ENCODE measurements around the gene CNR2. TPM values are rescaled to one million over a fixed set of nuclear protein-coding genes. Genes with fewer than 3 reads are reported as not detected.

The CNR2 gene
- total RNA-seq, 2 experiments from 2014 or later: 0.25 TPM

GRCh38 chr1:23823767-23824166 is 89.4 kb downstream of the CNR2 start:
- no peak for TF ChIP-seq CTCF (IDR thresholded peaks at IDR 0.05)
- DNase-seq: no peak
- ChIA-PET CTCF (interaction anchor here (1.7 to 5.5 kb wide), 4 partner anchors 13 to 93 kb away, joined by 3 to 73 read pairs (median 6); no protein-coding TSS in a partner anchor), POLR2A (interaction anchor here (1.1 to 2.8 kb wide), 8 partner anchors 8 to 135 kb away, joined by 3 to 13 read pairs (median 6); partner anchors contain the start of genes GALE and PITHD1)
- Mint-ChIP-seq H3K4me3 (peak overlapping the region; percentile 97), H3K9me3 (no peaks in the 10 kb centered on the region), H3K36me3 (ENCODE audit: low read depth) (peaks cover 13% of the 10 kb centered on the region), H3K4me1 (ENCODE audit: low read depth) (peaks cover 19% of the 10 kb centered on the region), H3K27me3 (no peaks in the 10 kb centered on the region), H3K27ac (peak overlapping the region; percentile 96)
- intact Hi-C loops (cut with micrococcal nuclease): no loop called here
- ATAC-seq: no peak

Small RNAs within 50 kb of the gene (microRNA-seq; reads per million reads assigned to microRNA genes)
- gene MIR378F (ENCODE audit: borderline microRNAs expressed, borderline replicate concordance): not detected

Other genes starting within 250 kb of the CNR2 start
- gene RPL11, start 221.6 kb downstream of the CNR2 start, total RNA-seq: 1,000 to 10,000 TPM; 1,493 to 1,569 TPM
- 10 to 100 TPM; 29.7 to 29.9 TPM for gene ELOA, start 169.9 kb downstream of the CNR2 start, total RNA-seq
- gene PITHD1, start 134.9 kb downstream of the CNR2 start, total RNA-seq: 10 to 100 TPM; 65.8 to 65.9 TPM
- gene LYPLA2, start 122.2 kb downstream of the CNR2 start, total RNA-seq: 10 to 100 TPM; 57.0 to 59.2 TPM
- 10 to 100 TPM; 40.7 to 43.6 TPM for gene GALE, start 112.6 kb downstream of the CNR2 start, total RNA-seq
- gene HMGCL, start 87.9 kb downstream of the CNR2 start, total RNA-seq: 10 to 100 TPM; 44.9 to 46.0 TPM
- gene FUCA1, start 45.1 kb downstream of the CNR2 start, total RNA-seq: 1 to 10 TPM; 4.6 to 4.8 TPM
- 100 to 1,000 TPM; 130 to 133 TPM for gene PNRC2, start 46.5 kb upstream of the CNR2 start, total RNA-seq
- gene SRSF10, start 67.0 kb upstream of the CNR2 start, total RNA-seq: 100 to 1,000 TPM; 203 to 206 TPM
- not detected for gene MYOM3, start 198.8 kb upstream of the CNR2 start, total RNA-seq
- gene IL22RA1, start 229.8 kb upstream of the CNR2 start, total RNA-seq: not detected

Measured in activated CD8-positive, alpha-beta T cell treated with anti-CD3 and anti-CD28 coated beads for 36 hours (primary cell).